SK-N-SH treated with all-trans-retinoic acid at 6 μM for 48 hours (cell line): ENCODE measurements around the gene RBM19.

Experiments used
- ATAC-seq: fragments of 200-7000 bp; cut with Tn5 transposase; 3 replicates; pipeline ENCODE4 v1.9.1; 2020; ENCODE audit warnings: mild to moderate bottlenecking, moderate library complexity
- ARNTL ChIP-seq: fragments of 450-650 bp; formaldehyde crosslinking; IDR thresholded peaks from 2 replicates; pipeline ENCODE4 v1.5.0; 2020; ENCODE audit warnings: low read depth, mild to moderate bottlenecking, moderate library complexity, borderline replicate concordance
- BACH2 ChIP-seq: fragments of 250-450 bp; sonication (Bioruptor Pico); IDR thresholded peaks from 2 replicates; pipeline ENCODE4 v1.9.0; 2021; ENCODE audit warnings: mild to moderate bottlenecking, borderline replicate concordance
- CREB5 ChIP-seq: fragments of 250-450 bp; sonication (Bioruptor Pico); IDR thresholded peaks from 2 replicates; pipeline ENCODE4 v1.5.1; 2020; ENCODE audit warnings: low read depth, mild to moderate bottlenecking, moderate library complexity
- CSDC2 ChIP-seq: fragments of 250-450 bp; sonication (Bioruptor Pico); IDR thresholded peaks from 2 replicates; pipeline ENCODE4 v1.5.0; 2020; ENCODE audit warnings: mild to moderate bottlenecking, moderate library complexity
- CSRNP3 ChIP-seq: fragments of 250-450 bp; sonication (Bioruptor Pico); IDR thresholded peaks from 2 replicates; pipeline ENCODE4 v1.5.1; 2021; ENCODE audit warnings: mild to moderate bottlenecking, moderate library complexity
- ESRRG ChIP-seq: fragments of 250-450 bp; sonication (Bioruptor Pico); IDR thresholded peaks from 2 replicates; pipeline ENCODE4 v1.6.1; 2021; ENCODE audit warnings: mild to moderate bottlenecking
- GLIS3 ChIP-seq: fragments of 250-450 bp; sonication (Bioruptor Pico); IDR thresholded peaks from 2 replicates; pipeline ENCODE4 v1.5.0; 2020; ENCODE audit warnings: mild to moderate bottlenecking, moderate library complexity
- ISL1 ChIP-seq: fragments of 250-450 bp; sonication (Bioruptor Pico); IDR thresholded peaks from 2 replicates; pipeline ENCODE4 v2.1.2; 2022; ENCODE audit warnings: mild to moderate bottlenecking, moderate library complexity
- OSR1 ChIP-seq: fragments of 250-450 bp; sonication (Bioruptor Pico); IDR thresholded peaks from 2 replicates; pipeline ENCODE4 v1.8.0; 2022; ENCODE audit warnings: moderate library complexity, mild to moderate bottlenecking, inconsistent platforms
- POU6F1 ChIP-seq: fragments of 250-450 bp; sonication (Bioruptor Pico); IDR thresholded peaks from 2 replicates; pipeline ENCODE4 v1.8.0; 2021; ENCODE audit warnings: low read depth, mild to moderate bottlenecking, moderate library complexity, borderline replicate concordance
- PPARA ChIP-seq: fragments of 250-450 bp; sonication (Bioruptor Pico); IDR thresholded peaks from 2 replicates; pipeline ENCODE4 v1.5.0; 2020; ENCODE audit warnings: mild to moderate bottlenecking, borderline replicate concordance
- RARB ChIP-seq: fragments of 250-450 bp; sonication (Bioruptor Pico); IDR thresholded peaks from 2 replicates; pipeline ENCODE4 v1.8.0; 2021; ENCODE audit warnings: mild to moderate bottlenecking, moderate library complexity
- SNAI2 ChIP-seq: fragments of 250-450 bp; sonication (Bioruptor Pico); IDR thresholded peaks from 2 replicates; pipeline ENCODE4 v1.5.0; 2020; ENCODE audit warnings: mild to moderate bottlenecking, moderate library complexity
- TCF4 ChIP-seq: fragments of 250-450 bp; sonication (Bioruptor Pico); IDR thresholded peaks from 2 replicates; pipeline ENCODE4 v1.8.0; 2021; ENCODE audit warnings: mild to moderate bottlenecking, moderate library complexity, borderline replicate concordance
- TOX ChIP-seq: fragments of 250-450 bp; sonication (Bioruptor Pico); IDR thresholded peaks from 2 replicates; pipeline ENCODE4 v1.8.0; 2021; ENCODE audit warnings: mild to moderate bottlenecking, moderate library complexity, borderline replicate concordance
- TSHZ2 ChIP-seq: fragments of 250-450 bp; sonication (Bioruptor Pico); IDR thresholded peaks from 2 replicates; pipeline ENCODE4 v1.5.0; 2020; ENCODE audit warnings: mild to moderate bottlenecking, moderate library complexity
- ZC3H10 ChIP-seq: fragments of 250-450 bp; sonication (Bioruptor Pico); IDR thresholded peaks from 2 replicates; pipeline ENCODE4 v1.5.1; 2021; ENCODE audit warnings: mild to moderate bottlenecking, moderate library complexity
- ZFP3 ChIP-seq: fragments of 250-450 bp; sonication (Bioruptor Pico); IDR thresholded peaks from 2 replicates; pipeline ENCODE4 v1.5.0; 2020; ENCODE audit warnings: mild to moderate bottlenecking, moderate library complexity
- ZFP30 ChIP-seq: fragments of 450-650 bp; formaldehyde crosslinking; IDR thresholded peaks from 2 replicates; pipeline ENCODE4 v1.5.0; 2022; ENCODE audit warnings: mild to moderate bottlenecking, moderate library complexity
- ZNF565 ChIP-seq: fragments of 450-650 bp; formaldehyde crosslinking; conservative IDR thresholded peaks from 2 replicates; pipeline ENCODE4 v1.5.0; 2020; ENCODE audit warnings: low read depth, mild to moderate bottlenecking, moderate library complexity
- ZNF8 ChIP-seq: fragments of 450-650 bp; formaldehyde crosslinking; IDR thresholded peaks from 2 replicates; pipeline ENCODE4 v1.5.0; 2020; ENCODE audit warnings: mild to moderate bottlenecking, moderate library complexity

Gene RBM19

GRCh38 chr12:113983777-113984448 is 17.8 kb upstream of the RBM19 start:
- TF ChIP-seq CSDC2 (CRISPR knock-in tag) = no peak
- no peak for TF ChIP-seq BACH2 (CRISPR knock-in tag)
- TF ChIP-seq ZNF8 = no peak
- no peak for TF ChIP-seq ISL1 (CRISPR knock-in tag)
- no peak for TF ChIP-seq GLIS3
- no peak for TF ChIP-seq TOX (CRISPR knock-in tag)
- no peak for TF ChIP-seq ARNTL (CRISPR knock-in tag)
- no peak for TF ChIP-seq CSRNP3 (CRISPR knock-in tag)
- TF ChIP-seq ZFP30 (CRISPR knock-in tag) = no peak
- no peak for TF ChIP-seq ZFP3 (CRISPR knock-in tag)
- TF ChIP-seq POU6F1 = no peak
- no peak for TF ChIP-seq ESRRG
- no peak for ATAC-seq

GRCh38 chr12:113983265-113983664 is 17.1 kb upstream of the RBM19 start:
- TF ChIP-seq ARNTL (CRISPR knock-in tag) (no peak), RARB (no peak), TOX (CRISPR knock-in tag) (no peak), ZC3H10 (CRISPR knock-in tag) (no peak), TSHZ2 (CRISPR knock-in tag) (no peak), CREB5 (CRISPR knock-in tag) (no peak), ZFP3 (CRISPR knock-in tag) (no peak), CSRNP3 (CRISPR knock-in tag) (no peak), CSDC2 (CRISPR knock-in tag) (no peak)
- TF ChIP-seq, all 23 proteins: peak for 0
- no peak for ATAC-seq

GRCh38 chr12:113981876-113982275 is 15.8 kb upstream of the RBM19 start:
- TF ChIP-seq TCF4 (CRISPR knock-in tag) = no peak
- no peak for TF ChIP-seq PPARA (CRISPR knock-in tag)
- TF ChIP-seq ZC3H10 (CRISPR knock-in tag) = no peak
- TF ChIP-seq ISL1 (CRISPR knock-in tag) = no peak
- no peak for TF ChIP-seq GLIS3
- no peak for TF ChIP-seq ZNF8
- TF ChIP-seq ZNF565 = no peak
- no peak for TF ChIP-seq CREB5 (CRISPR knock-in tag)
- TF ChIP-seq OSR1 (CRISPR knock-in tag) = no peak
- TF ChIP-seq CSDC2 (CRISPR knock-in tag) = no peak
- TF ChIP-seq SNAI2 (CRISPR knock-in tag) = no peak
- no peak for TF ChIP-seq ESRRG
- no peak for TF ChIP-seq BACH2 (CRISPR knock-in tag)
- ATAC-seq = no peak
